Activated CD8-positive, alpha-beta T cell treated with anti-CD3 and anti-CD28 coated beads for 36 hours (primary cell): ENCODE results near the gene SYT9. TPM values are rescaled to one million over a fixed set of nuclear protein-coding genes. Genes with fewer than 3 reads are reported as not detected.

Source experiments
- ATAC-seq: fragments of 200-7000 bp; cut with Tn5 transposase; one replicate; pipeline ENCODE4 v1.10.0; 2021; ENCODE audit warnings: mild to moderate bottlenecking, moderate library complexity
- CTCF ChIA-PET: fragments of 350-600 bp; sonication (Branson Sonifier 250); formaldehyde crosslinking; loops from one replicate; lab custom pipeline; 2021; ENCODE audit warnings: antibody characterized with exemption; lab: Charles Lee
- POLR2A ChIA-PET: fragments of 350-600 bp; sonication (Branson Sonifier 250); formaldehyde crosslinking; loops from one replicate; lab custom pipeline; 2021; ENCODE audit warnings: antibody characterized with exemption; lab: Charles Lee
- DNase-seq: peaks from one replicate; pipeline ENCODE4 v3.0.0-alpha.2; 2020
- H3K27ac Mint-ChIP-seq: one replicate; pipeline ENCODE4 v1.8.0; 2021; ENCODE audit warnings: mild to moderate bottlenecking, mixed read lengths
- H3K27me3 Mint-ChIP-seq: one replicate; pipeline ENCODE4 v1.8.0; 2021; ENCODE audit warnings: mixed read lengths
- H3K36me3 Mint-ChIP-seq: one replicate; pipeline ENCODE4 v1.8.0; 2021; ENCODE audit warnings: low read depth, mixed read lengths
- H3K4me1 Mint-ChIP-seq: one replicate; pipeline ENCODE4 v1.8.0; 2021; ENCODE audit warnings: low read depth, mixed read lengths
- H3K4me3 Mint-ChIP-seq: one replicate; pipeline ENCODE4 v1.8.0; 2021; ENCODE audit warnings: mild to moderate bottlenecking, moderate library complexity, mixed read lengths
- H3K9me3 Mint-ChIP-seq: one replicate; pipeline ENCODE4 v1.8.0; 2021; ENCODE audit warnings: mixed read lengths
- CTCF ChIP-seq: fragments of 200-600 bp; IDR thresholded peaks from one replicate; pipeline ENCODE4 v1.8.0; 2022; ENCODE audit warnings: antibody characterized with exemption, mild to moderate bottlenecking
- intact Hi-C: fragments of 100-400 bp; cut with micrococcal nuclease; formaldehyde crosslinking; loops from one replicate; pipeline ENCODE4 v1.10.0; 2022
- total RNA-seq, 2 experiments: library from RNA; stranded (reverse); gene quantifications; one replicate each; pipeline ENCODE4 v1.2.3, GENCODE V29; 2021

Gene SYT9
- total RNA-seq, 2 experiments from 2014 or later = not detected

DNA sequence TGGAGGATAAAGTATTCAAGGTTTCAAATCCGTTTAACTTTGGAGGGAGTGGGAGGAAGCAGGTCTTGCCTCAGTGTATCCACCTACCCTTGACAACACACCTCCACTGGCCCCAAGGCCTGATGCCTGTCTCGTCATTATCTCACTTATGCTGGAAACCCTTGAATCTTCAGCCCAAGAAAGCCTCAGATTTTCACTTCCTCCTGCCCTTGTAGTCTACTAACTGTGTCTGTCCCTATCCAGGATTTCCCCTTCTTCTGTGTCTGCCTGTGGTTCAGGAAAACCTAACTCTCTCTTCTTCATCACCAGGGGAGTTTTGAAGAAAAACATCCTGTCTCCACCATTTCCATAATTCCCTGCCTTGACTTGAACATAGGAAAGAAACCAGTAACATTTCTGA lies 56.1 kb downstream of the SYT9 start:
- Mint-ChIP-seq H3K4me3 (no peak overlapping the region), H3K36me3 (no peaks in the 10 kb centered on the region), H3K27me3 (peaks cover 6% of the 10 kb centered on the region), H3K9me3 (no peaks in the 10 kb centered on the region), H3K27ac (no peak overlapping the region), H3K4me1 (no peaks in the 10 kb centered on the region)
- ATAC-seq (no peak), DNase-seq (no peak)
- POLR2A ChIA-PET = no interaction called here
- no peak for TF ChIP-seq CTCF
- CTCF ChIA-PET = no interaction called here
- intact Hi-C loops = no loop called here

- Mint-ChIP-seq H3K4me3 (no peak overlapping the region), H3K27me3 (peaks cover 1% of the 10 kb centered on the region), H3K4me1 (no peaks in the 10 kb centered on the region), H3K9me3 (no peaks in the 10 kb centered on the region), H3K27ac (no peak overlapping the region), H3K36me3 (no peaks in the 10 kb centered on the region)
- ATAC-seq (no peak), DNase-seq (no peak)
- intact Hi-C loops = no loop called here
- CTCF ChIA-PET = no interaction called here
- TF ChIP-seq CTCF = no peak
- POLR2A ChIA-PET = no interaction called here
Observed at GRCh38 chr11:7311903-7312302, 60.2 kb downstream of the SYT9 start.

DNA sequence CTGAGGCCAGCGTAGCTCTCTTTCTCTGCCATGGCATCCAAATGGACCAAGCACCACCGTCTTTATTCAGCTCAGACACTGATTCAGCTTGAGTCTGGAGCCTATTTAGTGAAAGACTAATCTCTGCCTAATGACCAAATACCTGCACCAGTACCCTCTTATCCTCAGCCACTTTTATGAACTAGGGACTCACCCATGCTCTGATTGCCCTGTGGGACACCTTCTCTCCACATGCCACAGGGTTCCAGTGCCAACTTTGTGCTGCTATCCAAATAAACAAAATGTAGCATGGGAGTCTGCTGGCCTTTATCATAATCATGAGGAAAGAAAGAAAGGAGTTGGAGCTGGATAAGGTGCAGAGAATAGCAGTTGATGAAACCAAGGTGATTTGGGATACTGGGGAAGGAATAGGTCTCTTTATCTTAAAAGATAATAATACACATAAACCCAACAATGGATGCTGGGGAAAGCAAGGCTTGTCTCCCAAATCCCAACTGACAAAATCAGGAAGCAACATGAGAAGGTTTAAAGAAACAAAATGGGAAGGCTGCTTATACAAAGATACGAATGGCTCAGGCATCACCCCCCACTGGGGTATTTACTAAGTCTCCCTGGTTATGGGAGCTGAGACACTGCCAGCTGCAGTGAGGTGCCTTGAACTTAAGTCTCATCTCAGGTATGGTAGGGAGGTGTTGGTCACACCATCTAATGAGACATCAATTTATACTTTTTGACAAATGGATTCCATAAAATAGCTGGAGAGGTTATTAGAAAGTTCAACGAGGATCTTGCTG lies 63.3 kb downstream of the SYT9 start:
- H3K27ac Mint-ChIP-seq = no peak overlapping the region
- ChIA-PET POLR2A (no interaction called here), CTCF (no interaction called here)
- no peaks in the 10 kb centered on the region for H3K36me3 Mint-ChIP-seq
- intact Hi-C loops = no loop called here
- no peak for TF ChIP-seq CTCF
- no peaks in the 10 kb centered on the region for H3K4me1 Mint-ChIP-seq
- H3K4me3 Mint-ChIP-seq = no peak overlapping the region
- peaks cover 3% of the 10 kb centered on the region for H3K27me3 Mint-ChIP-seq
- H3K9me3 Mint-ChIP-seq = no peaks in the 10 kb centered on the region
- DNase-seq = no peak
- ATAC-seq = no peak

GRCh38 chr11:7319501-7319900 lies 67.8 kb downstream of the SYT9 start:
- H3K27ac Mint-ChIP-seq = no peak overlapping the region
- peaks cover 4% of the 10 kb centered on the region for H3K27me3 Mint-ChIP-seq
- ChIA-PET POLR2A (no interaction called here), CTCF (no interaction called here)
- no peaks in the 10 kb centered on the region for H3K36me3 Mint-ChIP-seq
- H3K4me1 Mint-ChIP-seq = no peaks in the 10 kb centered on the region
- DNase-seq (no peak), ATAC-seq (no peak)
- no peak for TF ChIP-seq CTCF
- intact Hi-C loops = no loop called here
- no peak overlapping the region for H3K4me3 Mint-ChIP-seq
- no peaks in the 10 kb centered on the region for H3K9me3 Mint-ChIP-seq

- Mint-ChIP-seq H3K27ac (no peak overlapping the region), H3K27me3 (peaks cover 4% of the 10 kb centered on the region), H3K9me3 (no peaks in the 10 kb centered on the region), H3K4me3 (no peak overlapping the region), H3K36me3 (no peaks in the 10 kb centered on the region), H3K4me1 (no peaks in the 10 kb centered on the region)
- DNase-seq (no peak), ATAC-seq (no peak)
- ChIA-PET CTCF (no interaction called here), POLR2A (no interaction called here)
- no peak for TF ChIP-seq CTCF
- intact Hi-C loops = no loop called here
Observed at GRCh38 chr11:7320306-7320705, 68.6 kb downstream of the SYT9 start.
